Measurements from ENCODE around the gene GABRP. TPM values are rescaled to one million over a fixed set of nuclear protein-coding genes. Genes with fewer than 3 reads are reported as not detected.

Gene GABRP
- total and polyA plus RNA-seq, 2 experiments from 2014 or later: 3.6 to 6.3 TPM

DNA sequence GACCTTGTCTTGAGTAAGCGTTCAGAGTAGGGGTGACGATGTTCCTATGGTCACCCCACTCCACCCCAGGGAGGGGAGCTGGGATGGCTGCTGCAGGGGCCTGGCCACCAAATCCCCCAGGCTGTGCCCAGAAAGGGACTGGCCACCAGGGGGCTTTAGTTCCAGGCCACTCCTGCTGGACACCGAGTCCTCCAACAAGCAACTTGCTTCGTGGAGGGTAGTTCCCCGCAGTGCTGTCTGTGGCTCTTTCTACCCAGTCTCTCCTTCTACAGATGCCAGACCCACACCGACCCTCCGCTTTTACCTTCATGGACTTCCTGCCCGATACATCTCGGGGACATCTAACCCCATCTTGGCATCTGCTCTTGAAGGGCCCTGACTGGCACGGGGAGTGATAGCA lies 35.7 kb upstream of the GABRP start:
- ATAC-seq: no peak
- no peak overlapping the region for H3K27ac ChIP-seq (ENCODE audit: low read depth)
- peaks cover 49% of the 10 kb centered on the region for H3K4me1 Mint-ChIP-seq

More for the DNA sequence above, 35.7 kb upstream of the GABRP start:
- H3K27me3 ChIP-seq (ENCODE audit: insufficient read depth): no peaks in the 10 kb centered on the region
- no peaks in the 10 kb centered on the region for H3K36me3 ChIP-seq (ENCODE audit: insufficient read depth)
- no peak overlapping the region; the same call in 2 of the 3 replicates for H3K4me3 Mint-ChIP-seq
- H4K20me1 ChIP-seq (replicated peaks; ENCODE audit: insufficient read depth): no peaks in the 10 kb centered on the region
- H3K27me3 Mint-ChIP-seq (ENCODE audit: insufficient read depth, low read depth, poor library complexity): peaks cover 14% of the 10 kb centered on the region
- H3F3A ChIP-seq (replicated peaks; ENCODE audit: low read depth): peaks cover 24% of the 10 kb centered on the region
- peaks cover 6% of the 10 kb centered on the region for H3K36me3 Mint-ChIP-seq (ENCODE audit: low read depth)
- no peak for TF ChIP-seq STAT1 (IDR thresholded peaks at IDR 0.05; ENCODE audit: unreplicated experiment)
- TF ChIP-seq, protein P1, sequence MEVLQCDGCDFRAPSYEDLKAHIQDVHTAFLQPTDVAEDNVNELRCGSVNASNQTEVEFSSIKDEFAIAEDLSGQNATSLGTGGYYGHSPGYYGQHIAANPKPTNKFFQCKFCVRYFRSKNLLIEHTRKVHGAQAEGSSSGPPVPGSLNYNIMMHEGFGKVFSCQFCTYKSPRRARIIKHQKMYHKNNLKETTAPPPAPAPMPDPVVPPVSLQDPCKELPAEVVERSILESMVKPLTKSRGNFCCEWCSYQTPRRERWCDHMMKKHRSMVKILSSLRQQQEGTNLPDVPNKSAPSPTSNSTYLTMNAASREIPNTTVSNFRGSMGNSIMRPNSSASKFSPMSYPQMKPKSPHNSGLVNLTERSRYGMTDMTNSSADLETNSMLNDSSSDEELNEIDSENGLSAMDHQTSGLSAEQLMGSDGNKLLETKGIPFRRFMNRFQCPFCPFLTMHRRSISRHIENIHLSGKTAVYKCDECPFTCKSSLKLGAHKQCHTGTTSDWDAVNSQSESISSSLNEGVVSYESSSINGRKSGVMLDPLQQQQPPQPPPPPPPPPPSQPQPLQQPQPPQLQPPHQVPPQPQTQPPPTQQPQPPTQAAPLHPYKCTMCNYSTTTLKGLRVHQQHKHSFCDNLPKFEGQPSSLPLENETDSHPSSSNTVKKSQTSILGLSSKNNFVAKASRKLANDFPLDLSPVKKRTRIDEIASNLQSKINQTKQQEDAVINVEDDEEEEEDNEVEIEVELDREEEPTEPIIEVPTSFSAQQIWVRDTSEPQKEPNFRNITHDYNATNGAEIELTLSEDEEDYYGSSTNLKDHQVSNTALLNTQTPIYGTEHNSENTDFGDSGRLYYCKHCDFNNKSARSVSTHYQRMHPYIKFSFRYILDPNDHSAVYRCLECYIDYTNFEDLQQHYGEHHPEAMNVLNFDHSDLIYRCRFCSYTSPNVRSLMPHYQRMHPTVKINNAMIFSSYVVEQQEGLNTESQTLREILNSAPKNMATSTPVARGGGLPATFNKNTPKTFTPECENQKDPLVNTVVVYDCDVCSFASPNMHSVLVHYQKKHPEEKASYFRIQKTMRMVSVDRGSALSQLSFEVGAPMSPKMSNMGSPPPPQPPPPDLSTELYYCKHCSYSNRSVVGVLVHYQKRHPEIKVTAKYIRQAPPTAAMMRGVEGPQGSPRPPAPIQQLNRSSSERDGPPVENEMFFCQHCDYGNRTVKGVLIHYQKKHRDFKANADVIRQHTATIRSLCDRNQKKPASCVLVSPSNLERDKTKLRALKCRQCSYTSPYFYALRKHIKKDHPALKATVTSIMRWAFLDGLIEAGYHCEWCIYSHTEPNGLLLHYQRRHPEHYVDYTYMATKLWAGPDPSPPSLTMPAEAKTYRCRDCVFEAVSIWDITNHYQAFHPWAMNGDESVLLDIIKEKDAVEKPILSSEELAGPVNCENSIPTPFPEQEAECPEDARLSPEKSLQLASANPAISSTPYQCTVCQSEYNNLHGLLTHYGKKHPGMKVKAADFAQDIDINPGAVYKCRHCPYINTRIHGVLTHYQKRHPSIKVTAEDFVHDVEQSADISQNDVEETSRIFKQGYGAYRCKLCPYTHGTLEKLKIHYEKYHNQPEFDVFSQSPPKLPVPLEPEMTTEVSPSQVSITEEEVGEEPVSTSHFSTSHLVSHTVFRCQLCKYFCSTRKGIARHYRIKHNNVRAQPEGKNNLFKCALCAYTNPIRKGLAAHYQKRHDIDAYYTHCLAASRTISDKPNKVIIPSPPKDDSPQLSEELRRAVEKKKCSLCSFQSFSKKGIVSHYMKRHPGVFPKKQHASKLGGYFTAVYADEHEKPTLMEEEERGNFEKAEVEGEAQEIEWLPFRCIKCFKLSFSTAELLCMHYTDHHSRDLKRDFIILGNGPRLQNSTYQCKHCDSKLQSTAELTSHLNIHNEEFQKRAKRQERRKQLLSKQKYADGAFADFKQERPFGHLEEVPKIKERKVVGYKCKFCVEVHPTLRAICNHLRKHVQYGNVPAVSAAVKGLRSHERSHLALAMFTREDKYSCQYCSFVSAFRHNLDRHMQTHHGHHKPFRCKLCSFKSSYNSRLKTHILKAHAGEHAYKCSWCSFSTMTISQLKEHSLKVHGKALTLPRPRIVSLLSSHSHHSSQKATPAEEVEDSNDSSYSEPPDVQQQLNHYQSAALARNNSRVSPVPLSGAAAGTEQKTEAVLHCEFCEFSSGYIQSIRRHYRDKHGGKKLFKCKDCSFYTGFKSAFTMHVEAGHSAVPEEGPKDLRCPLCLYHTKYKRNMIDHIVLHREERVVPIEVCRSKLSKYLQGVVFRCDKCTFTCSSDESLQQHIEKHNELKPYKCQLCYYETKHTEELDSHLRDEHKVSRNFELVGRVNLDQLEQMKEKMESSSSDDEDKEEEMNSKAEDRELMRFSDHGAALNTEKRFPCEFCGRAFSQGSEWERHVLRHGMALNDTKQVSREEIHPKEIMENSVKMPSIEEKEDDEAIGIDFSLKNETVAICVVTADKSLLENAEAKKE (CRISPR knock-in tag; IDR thresholded peaks at IDR 0.05): no peak
- TF ChIP-seq, protein P2, sequence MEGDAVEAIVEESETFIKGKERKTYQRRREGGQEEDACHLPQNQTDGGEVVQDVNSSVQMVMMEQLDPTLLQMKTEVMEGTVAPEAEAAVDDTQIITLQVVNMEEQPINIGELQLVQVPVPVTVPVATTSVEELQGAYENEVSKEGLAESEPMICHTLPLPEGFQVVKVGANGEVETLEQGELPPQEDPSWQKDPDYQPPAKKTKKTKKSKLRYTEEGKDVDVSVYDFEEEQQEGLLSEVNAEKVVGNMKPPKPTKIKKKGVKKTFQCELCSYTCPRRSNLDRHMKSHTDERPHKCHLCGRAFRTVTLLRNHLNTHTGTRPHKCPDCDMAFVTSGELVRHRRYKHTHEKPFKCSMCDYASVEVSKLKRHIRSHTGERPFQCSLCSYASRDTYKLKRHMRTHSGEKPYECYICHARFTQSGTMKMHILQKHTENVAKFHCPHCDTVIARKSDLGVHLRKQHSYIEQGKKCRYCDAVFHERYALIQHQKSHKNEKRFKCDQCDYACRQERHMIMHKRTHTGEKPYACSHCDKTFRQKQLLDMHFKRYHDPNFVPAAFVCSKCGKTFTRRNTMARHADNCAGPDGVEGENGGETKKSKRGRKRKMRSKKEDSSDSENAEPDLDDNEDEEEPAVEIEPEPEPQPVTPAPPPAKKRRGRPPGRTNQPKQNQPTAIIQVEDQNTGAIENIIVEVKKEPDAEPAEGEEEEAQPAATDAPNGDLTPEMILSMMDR (conservative IDR thresholded peaks at IDR 0.05; ENCODE audit: low read depth in 2 of 2): peak; percentile 61 to 66
- peaks cover 5% of the 10 kb centered on the region; the same call in 2 of the 3 replicates for H3K9me3 Mint-ChIP-seq
- H3K9me2 ChIP-seq (ENCODE audit: insufficient read depth): peaks cover 13% of the 10 kb centered on the region; the same call in 1 of the 2 replicates
- H3K27ac Mint-ChIP-seq: no peak overlapping the region
- no peak overlapping the region for H3K4me3 ChIP-seq
- H3K4me1 ChIP-seq (ENCODE audit: insufficient read depth): peaks cover 29% of the 10 kb centered on the region
- DNase-seq (ENCODE audit: low spot score): peak; percentile 59
- H3K79me2 ChIP-seq (replicated peaks; ENCODE audit: insufficient read depth): no peaks in the 10 kb centered on the region
- H3K4me2 ChIP-seq: no peak overlapping the region
- H2AFZ ChIP-seq: no peak overlapping the region

Measured in GM23338 (cell line).